HG03159 (cell line): ENCODE results near the gene DPP9.

Experiments
- ATAC-seq: cut with Tn5 transposase; IDR thresholded peaks from one replicate; pipeline ENCODE4 v1.9.1; 2021; ENCODE audit warnings: mild to moderate bottlenecking, moderate library complexity; ENCODE audit not compliant: unreplicated experiment

DPP9 gene

DNA sequence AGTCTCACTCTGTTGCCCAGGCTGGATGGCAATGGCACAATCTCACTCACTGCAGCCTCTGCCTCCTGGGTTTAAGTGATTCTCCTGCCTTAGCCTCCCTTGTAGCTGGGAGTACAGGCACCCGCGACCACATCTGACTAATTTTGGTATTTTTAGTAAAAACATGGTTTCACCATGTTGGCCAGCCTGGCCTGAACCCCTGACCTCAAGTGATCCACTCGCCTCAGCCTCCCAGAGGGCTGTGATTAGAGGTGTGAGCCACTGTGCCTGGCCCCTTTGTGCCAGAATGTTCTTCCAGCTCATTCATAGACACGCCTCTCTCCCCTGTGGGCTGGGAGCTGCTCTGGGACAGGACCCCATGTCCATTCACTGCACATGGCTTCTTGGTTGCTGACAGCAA is 62.6 kb downstream of the DPP9 start:
- no peak for ATAC-seq

DNA sequence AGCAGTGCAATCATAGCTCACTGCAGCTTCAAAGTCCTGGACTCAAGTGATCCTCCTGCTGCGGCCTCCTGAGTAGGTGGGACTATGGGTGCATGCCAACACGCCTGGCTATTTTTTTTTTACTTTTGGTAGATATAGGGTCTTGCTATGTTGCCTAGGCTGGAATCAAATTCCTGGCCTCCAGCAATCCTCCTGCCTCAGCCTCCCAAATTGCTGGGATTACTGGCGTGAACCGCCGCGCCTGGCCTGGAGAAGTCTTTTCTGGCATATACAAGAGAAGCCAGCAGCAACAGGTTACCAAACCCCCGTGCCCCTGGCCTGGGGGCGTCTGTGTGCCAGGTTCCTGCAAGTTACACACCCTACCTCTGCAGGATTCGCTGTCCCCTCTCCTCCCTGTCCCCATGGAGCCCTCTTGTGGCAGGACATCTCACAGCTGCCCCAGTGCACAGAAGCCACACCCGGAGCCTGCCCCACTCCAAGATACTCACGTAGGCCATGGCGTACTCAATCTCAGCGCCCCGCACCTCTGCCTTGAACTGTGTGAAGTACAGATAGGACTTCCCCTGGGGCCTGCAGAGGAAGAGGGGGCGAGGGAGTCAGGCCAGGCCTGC is 63.4 kb downstream of the DPP9 start:
- ATAC-seq = no peak

DNA sequence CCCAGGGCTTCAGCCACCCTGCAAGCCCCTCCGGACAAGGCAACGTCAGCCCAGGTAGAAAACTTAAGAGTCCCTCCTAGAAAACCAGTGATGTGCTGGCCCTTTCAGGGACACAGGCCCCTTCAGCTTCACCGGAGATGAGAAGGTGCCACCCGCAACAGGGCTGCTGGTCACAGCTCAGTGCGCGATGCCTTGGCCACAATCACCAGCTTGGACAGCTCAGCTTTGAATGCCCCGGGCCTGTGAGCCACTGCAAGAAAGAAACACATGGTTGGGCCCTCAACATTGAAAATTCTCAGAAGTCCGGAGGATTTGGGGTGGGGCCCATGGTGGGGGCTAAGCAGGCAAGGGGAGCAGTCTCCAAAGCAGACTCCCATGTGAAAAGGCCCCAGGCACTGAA is 65.8 kb downstream of the DPP9 start:
- ATAC-seq = no peak

- ATAC-seq = no peak
Observed at GRCh38 chr19:4657262-4657661, 66.4 kb downstream of the DPP9 start.

- no peak for ATAC-seq
Observed at GRCh38 chr19:4656102-4656501, 67.5 kb downstream of the DPP9 start.

DNA sequence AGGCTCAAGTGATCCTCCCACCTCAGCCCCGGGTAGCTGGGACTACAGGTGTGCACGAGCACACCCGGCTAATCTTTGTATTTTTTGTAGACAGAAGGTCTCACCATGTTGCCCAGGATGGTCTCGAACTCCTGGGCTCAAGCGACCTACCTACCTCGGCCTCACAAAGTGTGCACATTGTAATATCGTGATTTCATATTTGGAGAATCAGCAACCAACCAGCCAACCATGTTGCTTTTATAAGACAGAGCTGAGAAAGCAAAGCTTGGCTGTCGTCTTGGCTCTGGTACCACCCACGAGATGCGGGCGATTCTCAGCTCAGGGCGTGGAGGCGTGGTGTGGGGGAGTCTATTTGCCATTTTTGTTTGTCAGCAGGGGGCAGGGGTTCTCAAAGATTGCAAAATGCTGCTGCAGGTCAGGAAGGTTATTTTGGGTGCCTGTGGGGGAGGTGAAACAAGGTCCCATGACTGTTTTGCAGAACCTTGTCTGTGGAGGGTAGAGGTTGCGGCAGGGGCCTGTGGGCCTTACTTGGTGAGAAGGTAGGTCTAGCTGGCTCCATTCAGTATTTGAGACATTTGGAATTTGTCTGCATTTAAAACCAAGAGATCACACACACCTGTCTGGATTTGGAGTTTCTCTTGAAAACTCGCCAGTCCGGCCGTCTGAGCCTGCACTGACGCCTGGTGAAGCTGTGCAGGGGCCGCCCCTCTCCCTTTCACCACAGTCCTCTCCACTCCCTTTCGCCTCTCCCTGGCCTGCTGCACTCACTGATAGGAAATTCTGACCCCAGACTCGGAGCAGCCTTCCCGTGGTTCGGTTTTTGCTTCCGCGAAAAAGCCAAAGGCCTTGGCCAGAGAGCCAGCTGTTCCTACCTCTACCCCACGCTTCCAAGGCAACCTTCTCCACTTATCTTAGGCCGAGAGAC is 68.9 kb downstream of the DPP9 start:
- no peak for ATAC-seq

DNA sequence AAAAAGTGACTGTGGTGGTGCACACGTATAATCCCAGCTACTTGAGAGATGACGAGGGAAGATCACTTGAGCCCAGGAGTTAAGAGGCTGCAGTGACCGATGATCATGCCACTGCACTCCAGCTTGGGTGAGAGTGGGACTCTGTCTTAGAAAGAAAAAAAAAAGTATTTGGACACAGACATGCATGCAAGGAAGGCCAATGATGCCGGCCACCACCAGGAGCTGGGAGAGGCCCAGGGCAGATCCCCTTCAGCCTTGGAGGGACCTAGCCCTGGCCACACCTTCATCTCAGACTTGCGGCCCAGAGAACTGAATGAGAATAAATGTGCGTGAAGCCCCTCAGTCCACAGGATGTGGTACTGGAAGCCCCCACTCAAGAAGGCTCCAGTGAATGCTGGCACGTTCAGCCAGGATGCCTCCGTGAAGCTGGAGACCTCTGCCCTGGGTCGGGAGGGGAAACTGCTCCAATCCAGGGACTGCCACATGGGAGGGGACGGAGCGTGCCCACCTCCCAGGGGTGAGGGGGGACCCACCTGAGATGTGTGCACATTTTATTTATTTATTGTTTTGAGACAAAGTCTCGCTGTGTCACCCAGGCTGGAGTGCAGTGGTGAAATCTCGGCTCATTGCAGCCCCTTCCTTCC is 69.7 kb downstream of the DPP9 start:
- no peak for ATAC-seq

GRCh38 chr19:4652075-4652474 is 71.6 kb downstream of the DPP9 start:
- ATAC-seq = no peak

DNA sequence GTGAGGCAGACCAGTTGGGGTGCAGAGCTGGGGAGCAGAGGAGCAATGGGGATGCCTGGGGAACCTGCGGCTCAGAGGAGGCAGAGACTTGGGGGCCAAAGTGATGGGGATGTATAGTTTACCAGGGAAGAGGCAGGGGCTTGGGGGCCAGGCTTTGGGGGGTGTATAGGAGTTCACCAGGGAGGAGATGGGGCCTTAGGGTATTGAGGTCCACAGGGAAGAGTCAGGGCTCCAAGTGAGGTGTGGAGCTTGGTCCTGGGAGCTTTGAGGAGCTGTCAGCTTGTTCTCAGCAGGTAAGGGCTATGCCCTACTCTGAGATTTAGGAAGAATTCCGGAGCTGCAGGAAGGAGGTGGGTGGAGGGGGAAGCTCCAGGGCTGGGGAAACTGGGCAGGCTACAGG is 73.5 kb downstream of the DPP9 start:
- no peak for ATAC-seq

GRCh38 chr19:4649392-4650047 is 74.1 kb downstream of the DPP9 start:
- ATAC-seq = no peak

DNA sequence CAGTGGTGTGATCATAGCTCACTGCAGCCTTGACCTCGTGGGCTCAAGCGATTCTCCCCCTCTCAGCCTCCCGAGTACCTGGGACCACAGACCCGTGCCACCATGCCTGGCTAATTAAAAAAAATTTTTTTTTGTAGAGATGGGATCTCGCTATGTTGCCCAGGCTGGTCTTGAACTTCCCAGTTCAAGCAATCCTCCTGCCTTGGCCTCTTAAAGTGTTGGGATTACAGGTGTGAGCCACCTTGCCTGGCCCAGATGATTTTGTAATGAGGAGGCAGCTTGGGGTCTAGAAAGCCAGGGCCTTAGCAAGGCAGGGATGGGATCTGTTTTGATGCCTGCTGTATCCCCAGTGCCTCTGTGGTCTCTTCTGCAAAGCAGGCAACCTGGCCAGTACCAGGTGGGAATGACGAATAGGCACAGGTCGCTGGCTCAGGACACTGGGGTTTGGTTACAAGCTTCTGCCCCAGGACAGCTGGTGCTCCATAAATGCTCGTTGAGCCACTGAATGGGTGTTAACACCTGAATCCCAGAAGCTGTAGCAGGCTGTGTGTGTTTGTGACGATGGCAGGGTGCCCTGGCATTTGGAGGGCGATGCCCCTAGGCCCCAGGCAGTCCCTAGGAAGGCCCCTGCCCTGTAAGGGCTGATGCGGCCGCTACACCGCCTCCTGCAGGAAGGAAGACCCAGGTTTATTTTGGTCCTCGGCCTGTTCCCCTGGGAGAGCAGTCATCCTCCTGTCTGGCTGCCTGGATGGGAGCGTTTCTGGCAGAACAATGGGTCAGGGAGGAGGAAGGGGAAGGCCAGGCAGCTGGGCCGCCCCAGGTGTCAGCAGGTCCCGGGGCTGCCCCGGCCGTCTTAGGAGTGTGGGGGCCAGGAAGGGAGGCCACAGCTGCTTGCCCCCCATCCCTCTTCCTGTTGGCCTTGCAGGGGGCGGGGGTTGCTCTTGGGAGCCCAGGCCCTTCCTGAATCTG is 75.7 kb downstream of the DPP9 start:
- ATAC-seq = no peak

DNA sequence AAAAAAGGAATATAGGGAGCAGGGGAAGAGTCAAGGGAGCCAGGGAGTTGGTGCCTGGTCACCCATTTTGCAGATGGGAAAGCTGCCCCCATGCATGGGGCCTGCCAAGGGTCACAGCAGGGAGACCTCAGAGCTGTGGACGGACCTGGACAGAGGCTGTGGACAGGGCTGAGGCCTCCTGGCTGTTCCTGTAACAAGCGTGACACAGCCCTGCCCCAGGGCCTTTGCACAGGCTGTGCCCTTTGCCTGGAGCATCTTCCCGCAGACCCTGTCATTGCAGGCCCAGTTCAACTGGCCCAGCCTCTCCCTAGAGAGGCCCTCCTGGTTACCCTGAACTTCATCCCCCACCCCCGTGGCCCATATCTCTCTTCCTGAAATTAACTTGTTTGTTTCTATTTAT is 77.9 kb downstream of the DPP9 start:
- no peak for ATAC-seq

- no peak for ATAC-seq
Observed at GRCh38 chr19:4642625-4643024, 81.0 kb downstream of the DPP9 start.

GRCh38 chr19:4641132-4641531 is 82.5 kb downstream of the DPP9 start:
- ATAC-seq = no peak

GRCh38 chr19:4640247-4641000 is 83.2 kb downstream of the DPP9 start:
- ATAC-seq = no peak

GRCh38 chr19:4639531-4640246 is 84.0 kb downstream of the DPP9 start:
- ATAC-seq = peak; percentile 2

DNA sequence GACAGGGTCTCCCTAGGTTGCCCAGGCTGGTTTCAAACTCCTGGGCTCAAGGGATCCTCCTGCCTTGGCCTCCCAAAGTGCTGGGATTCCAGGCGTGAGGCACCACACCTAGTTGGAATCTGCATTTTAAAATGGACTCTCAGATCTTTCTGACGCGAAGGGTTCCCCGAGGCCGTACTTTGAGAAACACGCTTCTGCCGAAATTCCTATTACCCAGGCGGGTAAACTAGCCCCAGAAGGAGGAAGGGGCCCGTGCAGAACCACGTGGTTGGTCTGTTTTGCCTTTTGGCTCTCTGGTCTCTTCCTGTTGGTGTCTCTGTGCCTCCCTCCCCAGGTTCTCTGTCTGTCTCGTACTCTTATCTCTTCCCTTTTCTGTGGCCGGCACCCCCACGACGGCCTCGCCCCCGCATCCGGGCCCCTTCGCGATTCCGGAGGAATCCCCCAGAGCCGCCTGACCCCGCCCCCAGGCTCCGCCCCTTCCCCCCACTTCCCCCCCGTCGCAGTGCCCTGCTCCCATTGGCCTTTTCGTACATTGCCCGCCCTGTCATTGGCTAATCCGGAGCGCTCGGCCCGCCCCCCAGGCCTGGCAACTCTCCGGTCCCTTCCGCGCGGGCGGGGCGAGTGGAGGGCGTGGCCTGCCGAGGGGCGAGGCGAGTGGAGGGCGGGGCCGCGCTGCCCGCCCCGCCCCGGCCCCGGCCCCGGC is 84.7 kb downstream of the DPP9 start, which contains the start of gene TNFAIP8L1:
Gene TNFAIP8L1 (plus strand): TSS at position 689 of the 703 bp plus-strand sequence. CDS start 12,354 bp downstream, outside the sequence.
- ATAC-seq = peak; percentile 78

DNA sequence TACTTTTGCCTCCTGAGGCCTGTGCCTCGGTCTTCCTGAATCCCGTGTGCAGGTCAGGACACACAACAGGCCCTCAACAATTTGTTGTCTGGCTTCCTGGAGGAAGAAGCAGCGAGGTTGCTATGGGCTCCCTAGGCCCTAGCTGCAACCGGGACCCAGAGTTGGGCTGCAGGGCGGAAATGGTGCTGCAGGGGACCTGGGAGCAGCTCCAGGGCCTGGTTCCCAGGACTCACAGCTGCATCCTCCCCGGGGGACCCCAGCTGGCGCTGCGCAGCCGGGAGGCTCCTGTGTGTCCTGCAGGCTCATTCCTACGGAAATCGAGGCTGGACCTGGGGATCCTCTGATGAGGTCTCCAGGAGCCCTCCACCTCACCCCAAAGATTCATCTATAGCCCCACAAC is 85.3 kb downstream of the DPP9 start:
- ATAC-seq = no peak
